Measurements from ENCODE around the gene PIK3R2.

Gene PIK3R2

DNA sequence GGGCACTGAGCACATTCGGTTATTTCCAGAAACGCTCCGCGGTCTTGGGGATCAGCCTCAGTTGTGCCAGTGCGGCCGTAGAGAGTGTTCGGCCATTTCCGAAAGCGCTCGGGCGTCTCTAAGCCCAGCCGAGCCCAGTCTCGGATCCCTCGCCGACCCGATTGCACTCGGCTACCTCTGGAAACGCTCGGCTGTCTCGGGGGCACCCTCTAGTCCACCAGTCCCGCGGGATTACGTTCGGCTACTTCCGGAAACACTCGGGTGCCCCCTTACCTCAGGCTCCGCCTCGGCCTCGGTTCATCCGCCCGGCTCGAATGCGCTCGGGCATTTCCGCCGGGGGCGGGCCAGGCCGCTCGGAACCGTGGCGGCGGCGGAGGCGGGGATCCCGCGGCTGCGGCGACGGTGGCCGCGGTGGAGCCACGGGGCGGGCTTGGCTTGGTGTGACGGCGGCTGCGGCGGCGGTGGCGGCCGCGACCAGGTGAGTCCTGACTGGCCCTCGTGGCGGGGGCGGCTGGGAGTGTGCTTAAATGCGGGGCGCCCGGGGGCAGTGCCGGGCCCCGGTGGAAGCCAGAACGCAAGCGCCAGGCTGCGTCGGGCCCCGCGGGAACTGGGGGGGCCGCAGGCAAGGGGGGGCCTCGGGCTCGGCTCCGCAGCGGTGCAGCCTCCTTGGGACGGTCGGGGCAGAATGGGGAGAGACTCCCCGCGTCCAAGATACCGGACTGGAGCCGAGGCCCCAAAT is at the start of gene PIK3R2:
Gene PIK3R2, plus strand, starts transcription at position 347 of the 739 bp plus-strand sequence. CDS start 2,717 bp downstream, outside the sequence.
- TF ChIP-seq GATA2 (IDR thresholded peaks at IDR 0.05; ENCODE audit: low read depth, low read length) = no peak
- TF ChIP-seq GATA3 (IDR thresholded peaks at IDR 0.05; ENCODE audit: low read depth, low read length) = no peak

DNA sequence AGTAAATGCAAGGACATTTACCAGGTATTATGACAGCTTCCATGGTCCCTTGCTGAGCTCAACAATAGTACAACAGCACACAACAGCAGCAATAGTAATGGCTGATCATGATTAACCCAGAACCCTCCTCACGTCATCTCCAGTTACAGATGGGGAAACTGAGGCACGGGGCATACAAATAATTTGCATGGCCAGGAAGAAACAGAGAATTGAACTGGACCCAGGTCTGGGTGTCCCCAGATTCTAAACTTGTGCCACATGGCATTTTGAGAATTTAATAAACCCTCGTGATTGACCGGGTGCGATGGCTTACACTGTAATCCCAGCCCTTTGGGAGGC is 48.2 kb upstream of the PIK3R2 start:
- TF ChIP-seq GATA2 (IDR thresholded peaks at IDR 0.05; ENCODE audit: low read depth, low read length) = no peak
- TF ChIP-seq GATA3 (IDR thresholded peaks at IDR 0.05; ENCODE audit: low read depth, low read length) = no peak

DNA sequence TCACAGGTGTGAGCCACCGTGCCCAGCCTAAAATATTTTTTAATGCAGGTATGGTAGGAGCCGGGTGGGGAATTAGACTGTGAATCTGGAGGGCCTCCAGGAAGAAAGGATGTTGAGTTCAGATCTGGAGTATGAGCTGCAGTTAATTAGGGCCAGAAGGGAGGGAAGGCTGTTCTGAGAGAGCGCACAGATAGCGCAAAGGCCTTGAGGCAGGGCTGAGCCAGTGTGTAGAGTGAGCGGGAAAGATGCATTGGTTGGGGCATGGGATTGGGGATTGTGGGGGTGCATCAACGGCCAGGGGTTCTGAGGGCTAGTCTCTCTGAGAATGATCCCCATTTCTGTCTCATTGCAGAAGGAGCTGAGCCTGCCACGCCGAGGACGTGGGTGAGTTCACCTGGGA is 45.7 kb upstream of the PIK3R2 start:
- TF ChIP-seq GATA2 (IDR thresholded peaks at IDR 0.05; ENCODE audit: low read depth, low read length) = no peak
- TF ChIP-seq GATA3 (IDR thresholded peaks at IDR 0.05; ENCODE audit: low read depth, low read length) = no peak

GRCh38 chr19:18108897-18109296 is 44.1 kb upstream of the PIK3R2 start:
- no peak for TF ChIP-seq GATA3 (IDR thresholded peaks at IDR 0.05; ENCODE audit: low read depth, low read length)
- TF ChIP-seq GATA2 (IDR thresholded peaks at IDR 0.05; ENCODE audit: low read depth, low read length) = no peak

DNA sequence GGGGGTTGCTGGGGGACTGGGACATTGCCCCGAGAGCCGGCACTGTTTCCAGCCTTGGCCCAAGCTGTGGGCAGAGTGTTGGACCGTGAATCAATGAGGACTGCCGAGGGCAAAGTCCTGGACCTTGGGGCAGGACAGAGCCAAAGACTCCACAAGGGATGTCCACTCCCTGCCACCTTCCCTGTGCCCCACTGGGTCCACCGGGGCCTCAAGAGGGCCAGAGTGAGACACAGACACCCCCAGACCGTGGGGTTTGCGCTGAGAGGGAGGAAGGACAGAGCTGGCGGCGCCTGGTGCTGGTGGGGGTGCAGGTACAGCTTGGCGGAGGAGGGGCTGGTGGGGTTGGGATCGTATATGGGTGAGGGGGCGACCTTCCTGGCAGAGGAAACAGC is 43.6 kb upstream of the PIK3R2 start:
- TF ChIP-seq GATA2 (IDR thresholded peaks at IDR 0.05; ENCODE audit: low read depth, low read length) (no peak), GATA3 (IDR thresholded peaks at IDR 0.05; ENCODE audit: low read depth, low read length) (no peak)

DNA sequence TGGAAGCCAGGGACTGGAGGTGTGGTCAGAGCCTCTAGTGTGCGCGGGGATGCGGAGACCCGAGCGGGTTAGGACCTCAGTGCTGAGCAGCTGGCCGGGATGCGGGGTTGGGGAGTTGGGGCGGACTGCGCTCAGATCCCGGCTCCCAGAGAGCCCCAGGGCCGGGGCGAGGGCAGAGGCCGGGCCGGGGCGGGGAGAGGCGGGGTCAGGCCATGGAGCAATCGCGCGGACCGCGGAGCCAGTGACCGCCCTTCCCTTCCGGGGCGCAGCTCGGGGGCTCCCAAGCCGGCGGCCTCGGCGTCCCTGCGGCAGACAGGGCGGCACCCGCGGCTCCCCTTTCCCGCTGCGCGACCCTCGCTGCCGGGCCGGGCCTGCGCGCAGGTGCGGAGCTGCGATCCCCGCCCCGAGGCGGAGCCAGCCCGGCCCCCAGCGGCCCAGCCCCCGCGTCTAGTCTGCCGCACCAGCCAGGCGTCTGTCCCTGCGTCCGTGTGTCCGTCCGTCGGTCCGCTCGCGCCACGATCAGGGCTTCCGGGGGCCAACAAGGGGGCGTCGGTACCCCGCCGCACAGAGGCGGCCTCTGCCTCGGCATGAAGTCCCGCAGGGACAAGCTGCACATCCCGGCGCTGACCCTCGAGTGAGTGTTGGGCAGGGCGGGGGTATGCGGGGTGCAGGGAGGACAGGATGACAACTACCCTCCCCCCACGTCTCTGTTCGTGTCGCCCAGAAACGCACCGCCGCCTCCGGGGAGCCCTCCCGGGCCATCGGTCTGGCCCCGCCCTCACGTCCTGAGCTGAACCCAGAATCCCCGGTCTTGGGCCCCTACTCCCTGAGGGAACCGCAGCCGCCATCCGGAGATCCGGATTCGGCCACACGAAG is 43.0 kb upstream of the PIK3R2 start:
- TF ChIP-seq GATA3 (IDR thresholded peaks at IDR 0.05; ENCODE audit: low read depth, low read length) (no peak), GATA2 (IDR thresholded peaks at IDR 0.05; ENCODE audit: low read depth, low read length) (no peak)

DNA sequence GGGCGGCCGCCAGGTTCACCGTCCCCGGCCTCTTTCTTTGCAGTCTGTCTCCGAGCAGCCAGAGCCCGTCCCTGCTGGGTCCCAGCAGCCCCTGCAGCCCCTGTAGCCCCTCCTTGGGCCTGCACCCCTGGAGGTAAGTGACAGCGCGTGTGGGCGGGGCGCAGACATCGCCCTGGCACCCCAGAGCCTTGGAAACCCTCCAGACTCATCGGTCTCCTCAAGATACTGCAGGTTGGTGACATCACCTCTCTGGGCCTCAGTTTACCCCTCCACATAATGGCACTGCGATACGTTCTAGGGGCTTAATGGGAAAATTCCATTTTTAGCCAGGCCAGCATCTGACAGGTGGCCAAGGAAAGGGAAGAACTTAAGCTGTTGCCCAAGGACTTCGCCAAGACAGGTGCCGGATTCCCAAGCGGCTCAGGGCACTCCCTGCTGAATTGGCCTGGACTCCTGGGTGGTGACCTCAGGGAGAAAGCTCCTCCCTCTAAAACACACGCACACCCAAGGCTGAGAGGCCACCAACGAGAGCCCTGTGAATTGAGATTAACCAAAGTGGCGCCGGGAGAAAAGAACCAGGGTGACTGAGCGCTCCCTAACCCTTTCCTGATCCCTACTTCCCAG is 42.2 kb upstream of the PIK3R2 start:
- TF ChIP-seq GATA2 (IDR thresholded peaks at IDR 0.05; ENCODE audit: low read depth, low read length) (no peak), GATA3 (IDR thresholded peaks at IDR 0.05; ENCODE audit: low read depth, low read length) (no peak)

GRCh38 chr19:18112989-18113478 is 39.9 kb upstream of the PIK3R2 start:
- TF ChIP-seq GATA3 (IDR thresholded peaks at IDR 0.05; ENCODE audit: low read depth, low read length) (no peak), GATA2 (IDR thresholded peaks at IDR 0.05; ENCODE audit: low read depth, low read length) (no peak)

- TF ChIP-seq GATA3 (IDR thresholded peaks at IDR 0.05; ENCODE audit: low read depth, low read length) (no peak), GATA2 (IDR thresholded peaks at IDR 0.05; ENCODE audit: low read depth, low read length) (no peak)
Measured at GRCh38 chr19:18113827-18114226, 39.1 kb upstream of the PIK3R2 start.

DNA sequence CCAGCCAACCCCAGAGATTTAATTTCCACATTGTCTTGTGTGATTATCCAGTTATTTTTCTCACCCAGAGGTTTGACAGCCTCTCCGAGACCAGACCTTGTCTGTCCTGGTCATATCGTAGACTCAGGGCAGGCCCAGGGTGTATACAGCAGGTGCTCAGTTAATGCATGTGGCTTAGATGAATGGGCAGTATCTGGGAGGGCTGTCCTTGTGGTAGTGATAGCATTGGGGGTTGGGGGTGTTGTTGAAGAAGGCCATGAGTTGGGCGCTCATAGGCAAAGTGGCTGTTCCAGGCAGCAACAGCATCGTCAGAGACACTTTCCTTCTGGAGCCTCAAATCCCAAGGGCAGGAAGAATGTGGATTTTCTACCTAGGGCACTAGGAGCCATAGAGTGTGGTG is 38.5 kb upstream of the PIK3R2 start:
- TF ChIP-seq GATA3 (IDR thresholded peaks at IDR 0.05; ENCODE audit: low read depth, low read length) = no peak
- TF ChIP-seq GATA2 (IDR thresholded peaks at IDR 0.05; ENCODE audit: low read depth, low read length) = no peak

GRCh38 chr19:18117364-18117691 is 35.6 kb upstream of the PIK3R2 start:
- TF ChIP-seq GATA2 (IDR thresholded peaks at IDR 0.05; ENCODE audit: low read depth, low read length) (no peak), GATA3 (IDR thresholded peaks at IDR 0.05; ENCODE audit: low read depth, low read length) (no peak)

DNA sequence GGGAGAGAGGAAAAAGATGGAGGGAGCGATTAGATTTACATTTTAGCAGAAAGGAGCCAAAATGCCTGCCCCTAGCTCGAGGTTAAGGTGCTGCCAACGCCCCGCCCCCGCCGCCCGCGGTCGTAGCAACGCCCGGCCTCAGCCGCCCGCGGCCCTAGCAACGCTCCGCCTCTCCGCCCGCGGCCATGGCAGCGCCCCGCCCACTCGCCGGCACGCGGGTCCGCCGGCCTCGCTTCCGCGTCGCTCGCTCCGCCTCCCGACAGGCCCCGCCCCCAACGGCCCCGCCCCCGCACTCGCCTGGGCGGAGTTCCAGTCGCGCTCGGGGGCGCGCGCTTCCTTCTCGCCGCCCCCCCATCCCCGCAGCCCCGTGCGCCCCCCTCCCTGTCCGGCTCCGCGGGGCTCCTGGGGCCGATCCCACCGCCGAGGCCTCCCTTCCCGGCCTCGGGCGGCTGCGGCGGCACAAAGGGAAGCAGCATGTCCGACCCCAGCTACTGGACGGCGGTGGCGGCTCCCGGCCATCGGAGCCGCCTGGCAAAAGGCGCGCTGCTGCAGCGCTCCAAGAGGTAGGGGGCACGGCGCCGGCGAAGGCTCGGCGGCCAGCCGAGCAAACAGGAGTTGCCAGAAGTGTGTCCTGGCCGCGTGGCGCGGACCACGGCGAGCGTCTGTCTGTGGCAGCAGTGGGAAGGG is 35.1 kb upstream of the PIK3R2 start:
- TF ChIP-seq GATA3 (IDR thresholded peaks at IDR 0.05; ENCODE audit: low read depth, low read length) = no peak
- TF ChIP-seq GATA2 (IDR thresholded peaks at IDR 0.05; ENCODE audit: low read depth, low read length) = peak; percentile 46

GRCh38 chr19:18118420-18119012 is 34.4 kb upstream of the PIK3R2 start:
- TF ChIP-seq GATA2 (IDR thresholded peaks at IDR 0.05; ENCODE audit: low read depth, low read length) (no peak), GATA3 (IDR thresholded peaks at IDR 0.05; ENCODE audit: low read depth, low read length) (no peak)
